GM12878 (cell line): ENCODE measurements around the gene ARHGAP9. TPM values are rescaled to one million over a fixed set of nuclear protein-coding genes. Genes with fewer than 3 reads are reported as not detected.

Experiments used
- ATAC-seq: fragments of 200-7000 bp; cut with Tn5 transposase; 3 replicates; pipeline ENCODE4 v1.9.1; 2020; ENCODE audit warnings: mild to moderate bottlenecking, moderate library complexity
- BruUV-seq: library from RNA; stranded (reverse); fragments of 400-500 nt; replicated peaks from 2 replicates; lab custom pipeline; 2021; lab: Mats Ljungman, UMichigan
- CTCF ChIA-PET: fragments of 300-600 bp; sonication (Branson Sonifier 250); formaldehyde crosslinking; extraction: SDS; loops from one replicate; lab custom pipeline; 2021; ENCODE audit warnings: inconsistent platforms; lab: Yijun Ruan, JAX
- POLR2A ChIA-PET: fragments of 350-600 bp; formaldehyde crosslinking; extraction: SDS; loops from one replicate; lab custom pipeline; 2021; ENCODE audit warnings: inconsistent platforms; lab: Charles Lee
- RAD21 ChIA-PET: fragments of 300-600 bp; sonication (Branson Sonifier 250); formaldehyde crosslinking; loops from one replicate; lab custom pipeline; 2023; ENCODE audit warnings: antibody characterized with exemption; ENCODE audit not compliant: unreplicated experiment; lab: Charles Lee
- SMC1A ChIA-PET: fragments of 300-600 bp; sonication (Branson Sonifier 250); formaldehyde crosslinking; loops from one replicate; lab custom pipeline; 2023; ENCODE audit not compliant: unreplicated experiment, uncharacterized antibody; lab: Charles Lee
- DNase-seq: peaks from one replicate; pipeline ENCODE4 v3.0.0-alpha.2; 2011; ENCODE audit warnings: low read depth, low spot score
- FAIRE-seq: peaks from 3 replicates; lab custom pipeline; 2011; peaks lifted over from hg19 to GRCh38; lab: Jason Lieb, UNC
- H2AFZ ChIP-seq: 2 replicates; pipeline ENCODE4 v1.6.0; 2011; ENCODE audit warnings: low read depth, low read length, control low read depth; ENCODE audit not compliant: control insufficient read depth
- H3K27ac ChIP-seq: 2 replicates; pipeline ENCODE4 v1.5.1; 2011; ENCODE audit warnings: control low read depth; ENCODE audit not compliant: control insufficient read depth, insufficient read depth
- H3K27me3 ChIP-seq, 2 experiments: replicated peaks in 1 of 2; 2 replicates each; pipeline versions ENCODE4 v1.6.0 to v1.6.1; 2011; ENCODE audit warnings: low read length in 1 of 2; ENCODE audit not compliant: control insufficient read depth in 2 of 2, insufficient read depth in 2 of 2
- H3K36me3 ChIP-seq, 2 experiments: 2 replicates each; pipeline ENCODE4 v1.5.1; 2011; ENCODE audit warnings: low read length in 1 of 2; ENCODE audit not compliant: control insufficient read depth in 2 of 2, insufficient read depth in 2 of 2
- H3K4me1 ChIP-seq: 2 replicates; pipeline ENCODE4 v1.6.1; 2011; ENCODE audit warnings: mild to moderate bottlenecking, low read length, moderate library complexity, mixed read lengths; ENCODE audit not compliant: control insufficient read depth, insufficient read depth
- H3K4me2 ChIP-seq: 2 replicates; pipeline ENCODE4 v1.6.0; 2011; ENCODE audit warnings: control low read depth; ENCODE audit not compliant: control insufficient read depth, insufficient read depth
- H3K4me3 ChIP-seq: fragments of 200-600 bp; sonication (generic); 2 replicates; pipeline ENCODE4 v1.5.1; 2016
- H3K79me2 ChIP-seq: 2 replicates; pipeline ENCODE4 v1.6.0; 2011; ENCODE audit warnings: low read length; ENCODE audit not compliant: control insufficient read depth, insufficient read depth
- H3K9ac ChIP-seq: 2 replicates; pipeline ENCODE4 v1.8.0; 2011; ENCODE audit warnings: low read length, control low read depth, mixed read lengths; ENCODE audit not compliant: control insufficient read depth, insufficient read depth
- H3K9me3 ChIP-seq: replicated peaks from 3 replicates; pipeline ENCODE4 v1.5.1; 2011; ENCODE audit warnings: mild to moderate bottlenecking, low read length; ENCODE audit not compliant: control insufficient read depth, insufficient read depth
- H4K20me1 ChIP-seq: 2 replicates; pipeline ENCODE4 v1.6.0; 2011; ENCODE audit not compliant: control insufficient read depth, insufficient read depth
- BACH1 ChIP-seq: fragments of 450-650 bp; IDR thresholded peaks from 2 replicates; pipeline ENCODE4 v1.6.1; 2017; ENCODE audit warnings: mild to moderate bottlenecking, borderline replicate concordance
- CREM ChIP-seq: IDR thresholded peaks from 2 replicates; pipeline ENCODE4 v1.6.1; 2014; ENCODE audit warnings: antibody characterized with exemption, low read depth
- FOS ChIP-seq: IDR thresholded peaks from 3 replicates; pipeline ENCODE4 v1.6.1; 2011; ENCODE audit warnings: borderline replicate concordance; ENCODE audit not compliant: insufficient read length; ENCODE audit errors: extremely low read depth
- GATAD2B ChIP-seq: fragments of 450-650 bp; conservative IDR thresholded peaks from 2 replicates; pipeline ENCODE4 v1.6.1; 2017; ENCODE audit warnings: low read depth, mild to moderate bottlenecking, moderate library complexity
- IRF4 ChIP-seq: IDR thresholded peaks from 2 replicates; pipeline ENCODE4 v1.6.1; 2011; ENCODE audit warnings: low read depth, low read length
- MYC ChIP-seq: IDR thresholded peaks from 2 replicates; pipeline ENCODE4 v1.6.1; 2011; ENCODE audit warnings: mild to moderate bottlenecking, low read length, moderate library complexity, inconsistent platforms; ENCODE audit not compliant: insufficient read depth, insufficient replicate concordance, insufficient read length, severe bottlenecking
- NFYB ChIP-seq: IDR thresholded peaks from 2 replicates; pipeline ENCODE4 v1.6.1; 2011; ENCODE audit warnings: low read depth, mild to moderate bottlenecking, low read length, improper control_type of control experiment, moderate library complexity; ENCODE audit not compliant: insufficient read depth
- NR2C1 ChIP-seq: fragments of 450-650 bp; IDR thresholded peaks from 2 replicates; pipeline ENCODE4 v1.6.1; 2017; ENCODE audit warnings: antibody characterized with exemption, mild to moderate bottlenecking, moderate library complexity
- POLR2AphosphoS2 ChIP-seq: IDR thresholded peaks from 2 replicates; pipeline ENCODE4 v1.6.1; 2011; ENCODE audit warnings: low read depth, mild to moderate bottlenecking, low read length, improper control_type of control experiment, moderate library complexity
- RB1 ChIP-seq: fragments of 450-650 bp; formaldehyde crosslinking; IDR thresholded peaks from 2 replicates; pipeline ENCODE4 v1.6.1; 2017; ENCODE audit warnings: mild to moderate bottlenecking, borderline replicate concordance
- RBBP5 ChIP-seq: fragments of 200-600 bp; sonication (generic); conservative IDR thresholded peaks from 2 replicates; pipeline ENCODE4 v1.6.1; 2016
- SIX5 ChIP-seq: IDR thresholded peaks from 2 replicates; pipeline ENCODE4 v1.6.1; 2011; ENCODE audit warnings: mild to moderate bottlenecking, low read depth, low read length, moderate library complexity; ENCODE audit not compliant: severe bottlenecking
- SMAD5 ChIP-seq: IDR thresholded peaks from 2 replicates; pipeline ENCODE4 v1.6.1; 2016; ENCODE audit warnings: antibody characterized with exemption, low read depth
- SP1 ChIP-seq: IDR thresholded peaks from one replicate; pipeline ENCODE4 v1.6.1; 2011; ENCODE audit warnings: low read depth, low read length
- SRF ChIP-seq, 2 experiments: IDR thresholded peaks; 2 replicates each; pipeline ENCODE4 v1.6.1; 2011; ENCODE audit warnings: low read depth in 2 of 2, low read length in 2 of 2, mild to moderate bottlenecking in 1 of 2, moderate library complexity in 1 of 2
- TCF7 ChIP-seq: IDR thresholded peaks from 2 replicates; pipeline ENCODE4 v1.6.1; 2014; ENCODE audit warnings: antibody characterized with exemption, borderline replicate concordance
- ZNF622 ChIP-seq: fragments of 450-650 bp; IDR thresholded peaks from 2 replicates; pipeline ENCODE4 v1.6.1; 2017; ENCODE audit warnings: mild to moderate bottlenecking, inconsistent platforms
- WGBS: methylation state at CpG from one replicate; pipeline ENCODE4 v1.1.6; 2016; ENCODE audit warnings: low lambda C conversion rate; ENCODE audit not compliant: insufficient replicate concordance, insufficient coverage; ENCODE audit errors: missing lambda C conversion rate; 5-methylcytosine and 5-hydroxymethylcytosine counted together
- in situ Hi-C: fragments of 300-500 bp; cut with MboI; formaldehyde crosslinking; loops from 9 replicates; pipeline ENCODE4 v1.14.3; 2018; ENCODE audit warnings: mixed read lengths
- intact Hi-C: fragments of 100-400 bp; cut with micrococcal nuclease; formaldehyde crosslinking; loops from one replicate; pipeline ENCODE4 v1.14.2; 2022; ENCODE audit not compliant: unreplicated experiment
- polyA plus RNA-seq, 11 experiments: library from polyadenylated mRNA; depleted of rRNA in 4 of 11; unstranded in 6 of 11; stranded (reverse) in 5 of 11; fragments of >200 nt; fragmentation: Nextera tagmentation in 4 of 11; fragmentation: Illumina TruSeq in 1 of 11; extraction: Ambion mirVana in 4 of 11; extraction: Trizol in 1 of 11; gene quantifications; 1 replicate in 1 of 11; 2 replicates in 10 of 11; pipeline versions ENCODE4 v1.2.1 to v1.2.3, GENCODE V29; 2011 to 2016; ENCODE audit warnings: inconsistent platforms in 2 of 11, missing spikeins in 2 of 11, low read depth in 1 of 11
- total RNA-seq, 4 experiments: library from RNA; depleted of rRNA in 3 of 4; stranded (reverse); fragments of >200 nt in 3 of 4; fragmentation: Illumina TruSeq in 1 of 4; extraction: Trizol in 1 of 4; gene quantifications; 2 replicates each; pipeline versions ENCODE4 v1.2.1 to v1.2.3, GENCODE V29; 2013 to 2021
- TF ChIP-seq, protein P1 (sequence below): fragments of 450-650 bp; IDR thresholded peaks from 2 replicates; pipeline ENCODE4 v1.6.1; 2017; ENCODE audit warnings: antibody characterized with exemption, mild to moderate bottlenecking, moderate library complexity
- TF ChIP-seq, protein P2 (sequence below): IDR thresholded peaks from 2 replicates; pipeline ENCODE4 v1.6.1; 2012; ENCODE audit warnings: low read depth, low read length, improper control_type of control experiment
- TF ChIP-seq, protein P3 (sequence below): IDR thresholded peaks from 2 replicates; pipeline ENCODE4 v1.6.1; 2012; ENCODE audit warnings: low read depth, low read length, improper control_type of control experiment

ARHGAP9 gene
- total and polyA plus RNA-seq, 10 of the 15 experiments (the other 5 are each of a cell fraction or from before 2014, with no cell fraction given) = 19.5 to 102 (median 76.8) TPM

- BruUV-seq = no TSS peak
- DNase-seq (no peak), ATAC-seq (no peak), FAIRE-seq (no peak)
- no peaks in the 10 kb centered on the region for H3K9me3 ChIP-seq
- WGBS = 93% methylated on average over 1 of the region's 1 CpG
- H3K4me3 ChIP-seq = no peak overlapping the region
- SMC1A ChIA-PET = interaction anchor here (1.7 kb wide), 1 partner anchor 21 kb away, joined by 3 read pairs; no protein-coding TSS in a partner anchor
- no peak overlapping the region for H2AFZ ChIP-seq
- H3K27me3 ChIP-seq = no peaks in the 10 kb centered on the region
- CTCF ChIA-PET = interaction anchor here (4.0 kb wide), 1 partner anchor 40 kb away, joined by 13 read pairs; no protein-coding TSS in a partner anchor
- in situ Hi-C loops = no loop called here
- H4K20me1 ChIP-seq = peaks cover 4% of the 10 kb centered on the region; the same call in 1 of the 2 replicates
- peaks cover 12% of the 10 kb centered on the region for H3K4me1 ChIP-seq
- peaks cover 28 to 38% of the 10 kb centered on the region in 2 experiments for H3K36me3 ChIP-seq
- RAD21 ChIA-PET = interaction anchor here (1.1 to 1.3 kb wide), 2 partner anchors 57 to 58 kb away, joined by 3 read pairs; no protein-coding TSS in a partner anchor
- no peak overlapping the region for H3K27ac ChIP-seq
- POLR2A ChIA-PET = no interaction called here
- TF ChIP-seq, protein P1, sequence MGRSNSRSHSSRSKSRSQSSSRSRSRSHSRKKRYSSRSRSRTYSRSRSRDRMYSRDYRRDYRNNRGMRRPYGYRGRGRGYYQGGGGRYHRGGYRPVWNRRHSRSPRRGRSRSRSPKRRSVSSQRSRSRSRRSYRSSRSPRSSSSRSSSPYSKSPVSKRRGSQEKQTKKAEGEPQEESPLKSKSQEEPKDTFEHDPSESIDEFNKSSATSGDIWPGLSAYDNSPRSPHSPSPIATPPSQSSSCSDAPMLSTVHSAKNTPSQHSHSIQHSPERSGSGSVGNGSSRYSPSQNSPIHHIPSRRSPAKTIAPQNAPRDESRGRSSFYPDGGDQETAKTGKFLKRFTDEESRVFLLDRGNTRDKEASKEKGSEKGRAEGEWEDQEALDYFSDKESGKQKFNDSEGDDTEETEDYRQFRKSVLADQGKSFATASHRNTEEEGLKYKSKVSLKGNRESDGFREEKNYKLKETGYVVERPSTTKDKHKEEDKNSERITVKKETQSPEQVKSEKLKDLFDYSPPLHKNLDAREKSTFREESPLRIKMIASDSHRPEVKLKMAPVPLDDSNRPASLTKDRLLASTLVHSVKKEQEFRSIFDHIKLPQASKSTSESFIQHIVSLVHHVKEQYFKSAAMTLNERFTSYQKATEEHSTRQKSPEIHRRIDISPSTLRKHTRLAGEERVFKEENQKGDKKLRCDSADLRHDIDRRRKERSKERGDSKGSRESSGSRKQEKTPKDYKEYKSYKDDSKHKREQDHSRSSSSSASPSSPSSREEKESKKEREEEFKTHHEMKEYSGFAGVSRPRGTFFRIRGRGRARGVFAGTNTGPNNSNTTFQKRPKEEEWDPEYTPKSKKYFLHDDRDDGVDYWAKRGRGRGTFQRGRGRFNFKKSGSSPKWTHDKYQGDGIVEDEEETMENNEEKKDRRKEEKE = no peak
- TF ChIP-seq FOS (no peak), ZNF622 (no peak), TCF7 (no peak), RB1 (no peak), SRF (IDR thresholded peaks at IDR 0.05; ENCODE audit: low read depth in 2 of 2, low read length in 2 of 2) (no peak), SMAD5 (no peak), SIX5 (no peak), POLR2AphosphoS2 (no peak), NFYB (no peak), NR2C1 (no peak), GATAD2B (no peak), MYC (no peak), BACH1 (no peak), RBBP5 (no peak), CREM (no peak), SP1 (no peak), IRF4 (no peak)
- TF ChIP-seq, protein P2, sequence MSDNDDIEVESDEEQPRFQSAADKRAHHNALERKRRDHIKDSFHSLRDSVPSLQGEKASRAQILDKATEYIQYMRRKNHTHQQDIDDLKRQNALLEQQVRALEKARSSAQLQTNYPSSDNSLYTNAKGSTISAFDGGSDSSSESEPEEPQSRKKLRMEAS = no peak
- TF ChIP-seq, protein P3, sequence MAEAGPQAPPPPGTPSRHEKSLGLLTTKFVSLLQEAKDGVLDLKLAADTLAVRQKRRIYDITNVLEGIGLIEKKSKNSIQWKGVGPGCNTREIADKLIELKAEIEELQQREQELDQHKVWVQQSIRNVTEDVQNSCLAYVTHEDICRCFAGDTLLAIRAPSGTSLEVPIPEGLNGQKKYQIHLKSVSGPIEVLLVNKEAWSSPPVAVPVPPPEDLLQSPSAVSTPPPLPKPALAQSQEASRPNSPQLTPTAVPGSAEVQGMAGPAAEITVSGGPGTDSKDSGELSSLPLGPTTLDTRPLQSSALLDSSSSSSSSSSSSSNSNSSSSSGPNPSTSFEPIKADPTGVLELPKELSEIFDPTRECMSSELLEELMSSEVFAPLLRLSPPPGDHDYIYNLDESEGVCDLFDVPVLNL = no peak
- no peak overlapping the region for H3K4me2 ChIP-seq
- intact Hi-C loops = no loop called here
- H3K79me2 ChIP-seq = peaks cover 27% of the 10 kb centered on the region
- H3K9ac ChIP-seq = no peak overlapping the region
Observed at GRCh38 chr12:57517187-57517586, 37.5 kb upstream of the ARHGAP9 start.
